ENCODE results near the gene ARID1B. TPM values are rescaled to one million over a fixed set of nuclear protein-coding genes. Genes with fewer than 3 reads are reported as not detected.
A peak's percentile ranks its signal among the peaks of the same experiment; 100 is the strongest.

Gene ARID1B
- total RNA-seq, 2 experiments from 2014 or later: 36.9 to 38.9 TPM

GRCh38 chr6:157025437-157025836 is 248.3 kb downstream of the ARID1B start:
- ChIA-PET CTCF (no interaction called here), POLR2A (no interaction called here)
- intact Hi-C loops (cut with micrococcal nuclease): no loop called here
- H3K4me3 Mint-ChIP-seq: no peak overlapping the region
- H3K36me3 Mint-ChIP-seq (ENCODE audit: low read depth): peaks cover 15% of the 10 kb centered on the region
- H3K27me3 Mint-ChIP-seq: no peaks in the 10 kb centered on the region
- H3K4me1 Mint-ChIP-seq (ENCODE audit: low read depth): peaks cover 33% of the 10 kb centered on the region
- H3K27ac Mint-ChIP-seq: no peak overlapping the region
- no peak for ATAC-seq
- H3K9me3 Mint-ChIP-seq: peaks cover 2% of the 10 kb centered on the region
- TF ChIP-seq CTCF (IDR thresholded peaks at IDR 0.05): no peak
- DNase-seq: no peak

GRCh38 chr6:157029980-157030690 is 253.0 kb downstream of the ARID1B start:
- POLR2A ChIA-PET: interaction anchor here (0.6 to 1.4 kb wide), 3 partner anchors 9 to 82 kb away, joined by 3 to 6 read pairs (median 3); no protein-coding TSS in a partner anchor
- CTCF ChIA-PET: interaction anchor here (1.3 to 1.8 kb wide), 2 partner anchors 14 to 16 kb away, joined by 4 to 6 read pairs; no protein-coding TSS in a partner anchor
- H3K27ac Mint-ChIP-seq: peak overlapping the region; percentile 49
- TF ChIP-seq CTCF (IDR thresholded peaks at IDR 0.05): no peak
- H3K27me3 Mint-ChIP-seq: no peaks in the 10 kb centered on the region
- intact Hi-C loops (cut with micrococcal nuclease): loop anchor here (10.0 kb wide), 1 partner anchor 245 kb away; no protein-coding TSS in a partner anchor
- ATAC-seq (no peak), DNase-seq (no peak)
- peaks cover 34% of the 10 kb centered on the region for H3K4me1 Mint-ChIP-seq (ENCODE audit: low read depth)
- H3K36me3 Mint-ChIP-seq (ENCODE audit: low read depth): peaks cover 9% of the 10 kb centered on the region
- peaks cover 2% of the 10 kb centered on the region for H3K9me3 Mint-ChIP-seq
- no peak overlapping the region for H3K4me3 Mint-ChIP-seq

- DNase-seq: no peak
- no peak for TF ChIP-seq CTCF (IDR thresholded peaks at IDR 0.05)
- ChIA-PET CTCF (no interaction called here), POLR2A (no interaction called here)
- intact Hi-C loops (cut with micrococcal nuclease): loop anchor here (10.0 kb wide), 1 partner anchor 244 kb away; no protein-coding TSS in a partner anchor
- Mint-ChIP-seq H3K36me3 (ENCODE audit: low read depth) (peaks cover 3% of the 10 kb centered on the region), H3K27me3 (no peaks in the 10 kb centered on the region), H3K9me3 (peaks cover 2% of the 10 kb centered on the region), H3K4me3 (no peak overlapping the region), H3K4me1 (ENCODE audit: low read depth) (peaks cover 28% of the 10 kb centered on the region), H3K27ac (no peak overlapping the region)
- no peak for ATAC-seq
These were observed 253.6 kb downstream of the ARID1B start for GRCh38 chr6:157030755-157031154.

GRCh38 chr6:157032923-157033322 is 255.7 kb downstream of the ARID1B start:
- no peak for ATAC-seq
- Mint-ChIP-seq H3K9me3 (peaks cover 2% of the 10 kb centered on the region), H3K36me3 (ENCODE audit: low read depth) (peaks cover 3% of the 10 kb centered on the region), H3K27ac (no peak overlapping the region), H3K4me1 (ENCODE audit: low read depth) (peaks cover 27% of the 10 kb centered on the region), H3K4me3 (peak overlapping the region; percentile 79), H3K27me3 (no peaks in the 10 kb centered on the region)
- CTCF ChIA-PET: interaction anchor here (1.1 to 3.7 kb wide), 12 partner anchors 8 to 203 kb away, joined by 3 to 39 read pairs (median 8); no protein-coding TSS in a partner anchor
- intact Hi-C loops (cut with micrococcal nuclease): loop anchor here (10.0 kb wide), 1 partner anchor 242 kb away; no protein-coding TSS in a partner anchor
- no peak for TF ChIP-seq CTCF (IDR thresholded peaks at IDR 0.05)
- POLR2A ChIA-PET: interaction anchor here (0.7 kb wide), 1 partner anchor 1229 kb away, joined by 3 read pairs; no protein-coding TSS in a partner anchor
- DNase-seq: no peak

Data from activated CD8-positive, alpha-beta T cell treated with anti-CD3 and anti-CD28 coated beads for 36 hours (primary cell).